GM21825 (cell line): ENCODE results near the gene FMN1.

ENCODE experiments used
- ATAC-seq: cut with Tn5 transposase; IDR thresholded peaks from one replicate; pipeline ENCODE4 v1.9.1; 2021; ENCODE audit warnings: mild to moderate bottlenecking, moderate library complexity; ENCODE audit not compliant: unreplicated experiment

Gene FMN1

DNA sequence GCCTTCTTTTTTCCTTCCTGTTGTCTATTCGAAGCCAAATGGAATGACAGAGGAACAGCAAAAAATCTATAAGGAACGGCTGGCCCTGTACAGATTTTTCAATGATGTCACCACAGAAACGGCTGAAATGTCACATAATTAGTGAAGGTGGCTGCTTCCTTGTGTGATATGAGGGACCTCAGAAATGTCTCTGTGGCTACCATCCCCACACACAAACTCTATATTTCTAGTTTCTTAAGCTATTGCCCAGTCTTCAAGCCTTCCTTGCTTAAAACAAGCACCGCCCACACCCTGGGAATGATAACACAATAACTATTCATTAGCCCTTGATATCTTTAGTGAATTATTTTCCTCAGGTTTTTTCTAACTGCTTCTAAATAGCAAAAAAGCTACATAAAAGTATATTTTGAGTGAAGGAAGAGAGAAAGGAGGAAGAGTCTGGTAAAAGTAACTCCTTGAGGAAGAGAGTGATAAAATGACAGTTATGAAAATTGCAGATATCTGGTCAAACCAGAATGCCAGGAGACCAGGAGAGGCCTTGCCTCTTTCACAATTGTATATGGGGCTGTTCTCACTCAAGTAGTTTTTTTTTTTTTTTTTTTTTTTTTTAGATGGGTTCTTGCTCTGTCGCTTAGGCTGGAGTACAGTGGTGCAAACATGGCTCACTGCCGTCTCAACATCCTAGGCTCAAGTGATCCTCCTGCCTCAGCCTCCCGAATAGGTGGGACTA lies 38.7 kb downstream of the FMN1 start:
- no peak for ATAC-seq

DNA sequence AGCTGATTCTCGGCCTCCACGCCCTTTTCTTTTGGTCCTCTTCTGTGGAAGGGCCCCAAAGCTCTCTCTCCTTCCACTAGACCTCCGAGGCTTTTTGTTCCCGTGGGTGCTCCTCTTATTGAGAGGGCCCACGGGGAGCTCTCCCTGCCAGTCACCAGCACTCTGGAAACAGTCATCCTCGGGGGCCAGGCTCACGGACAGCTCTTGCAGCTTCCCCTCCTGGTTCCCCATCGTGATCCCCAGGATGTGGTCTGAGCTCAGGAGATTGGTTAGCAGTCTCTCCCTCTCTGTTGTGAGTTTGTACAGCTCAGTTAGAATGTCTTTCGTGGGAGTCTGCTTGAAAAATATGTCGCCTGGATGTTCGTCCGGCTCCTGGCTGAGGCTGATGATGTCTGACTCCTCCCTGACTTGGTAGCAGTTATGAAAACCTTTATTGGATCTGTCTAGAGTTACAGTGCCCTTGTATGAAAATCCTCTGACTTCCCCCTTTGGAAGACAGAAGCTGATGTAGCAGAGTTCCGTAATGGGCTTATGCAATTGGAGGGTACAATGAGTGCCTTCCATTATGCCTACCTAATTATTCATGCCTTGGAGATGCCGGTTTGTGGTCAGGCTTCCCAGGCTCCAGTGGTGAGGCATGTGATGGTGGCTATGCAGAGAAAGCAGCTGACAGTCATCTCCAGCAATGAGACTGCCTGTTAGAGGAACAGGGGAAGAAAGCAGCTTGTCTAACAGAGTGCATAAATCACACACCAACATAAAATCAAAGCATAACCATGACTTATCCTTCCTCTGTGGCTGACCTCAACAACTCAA lies 40.0 kb downstream of the FMN1 start:
- no peak for ATAC-seq

DNA sequence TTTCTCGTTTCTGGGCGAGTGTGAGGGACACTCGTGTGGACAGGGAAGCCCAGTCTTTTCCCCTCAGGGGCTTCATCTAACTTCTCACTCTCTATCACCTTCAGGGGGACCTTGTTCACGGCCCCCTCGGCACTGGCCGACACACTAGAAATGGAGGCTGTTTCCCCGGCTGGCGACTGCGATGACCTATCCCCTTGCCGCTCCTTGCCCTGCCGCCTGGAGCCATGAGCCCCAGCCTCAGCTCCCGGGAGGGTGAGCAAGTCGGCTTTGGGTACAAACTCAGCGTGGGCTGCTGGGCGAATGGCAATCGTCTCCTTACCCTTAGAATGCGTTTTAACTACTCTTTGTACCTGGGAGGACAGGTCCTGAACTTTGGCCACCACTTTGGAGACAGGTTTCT lies 41.0 kb downstream of the FMN1 start:
- no peak for ATAC-seq

DNA sequence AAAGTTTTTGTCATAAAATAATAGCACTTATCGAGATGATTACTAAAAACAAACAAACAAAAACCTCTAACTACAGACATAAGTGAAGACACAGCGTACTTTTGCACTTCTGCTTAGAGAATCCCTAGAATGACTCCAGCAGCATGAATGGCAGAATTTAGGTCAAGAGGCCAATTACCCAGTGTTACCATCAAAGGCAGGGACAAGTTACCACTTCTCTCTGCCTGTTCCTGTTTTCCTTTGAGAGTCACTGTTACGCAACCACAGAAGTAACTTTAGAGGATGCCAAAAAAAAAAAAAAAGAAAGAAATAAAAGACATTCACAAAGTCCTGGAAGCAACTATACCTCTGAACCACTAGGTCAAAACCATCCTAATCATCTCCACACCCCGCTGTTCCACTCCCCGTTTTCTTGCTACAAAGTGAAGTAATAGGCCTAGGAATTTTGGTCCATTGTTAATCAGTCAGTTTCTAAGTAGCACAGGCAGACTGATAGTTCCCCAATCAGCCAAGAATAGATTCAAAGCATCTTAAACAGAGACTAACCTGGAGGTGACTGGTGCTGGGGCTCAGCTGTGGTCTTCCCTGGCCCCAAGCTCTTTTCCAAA lies 41.9 kb downstream of the FMN1 start:
- ATAC-seq = no peak

DNA sequence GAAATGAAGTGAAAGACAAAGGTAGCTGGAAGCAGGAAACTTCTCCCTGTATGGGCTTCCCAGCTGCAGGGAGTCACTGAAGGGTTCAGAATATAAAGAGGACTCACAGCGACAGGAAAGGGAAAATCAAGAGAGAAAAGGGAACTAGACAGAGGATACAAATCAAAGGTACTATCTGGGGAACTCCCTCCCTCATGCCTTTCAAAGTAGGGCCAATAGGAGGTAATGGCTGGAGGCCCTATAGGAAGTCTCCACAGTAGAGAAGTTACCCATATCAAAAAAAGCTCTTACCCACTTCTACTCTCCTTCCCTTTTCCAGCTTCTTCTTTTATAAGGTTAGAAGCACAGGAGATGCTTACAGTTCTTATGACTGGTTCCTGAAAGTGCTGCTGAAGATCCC lies 43.5 kb downstream of the FMN1 start:
- ATAC-seq = no peak

DNA sequence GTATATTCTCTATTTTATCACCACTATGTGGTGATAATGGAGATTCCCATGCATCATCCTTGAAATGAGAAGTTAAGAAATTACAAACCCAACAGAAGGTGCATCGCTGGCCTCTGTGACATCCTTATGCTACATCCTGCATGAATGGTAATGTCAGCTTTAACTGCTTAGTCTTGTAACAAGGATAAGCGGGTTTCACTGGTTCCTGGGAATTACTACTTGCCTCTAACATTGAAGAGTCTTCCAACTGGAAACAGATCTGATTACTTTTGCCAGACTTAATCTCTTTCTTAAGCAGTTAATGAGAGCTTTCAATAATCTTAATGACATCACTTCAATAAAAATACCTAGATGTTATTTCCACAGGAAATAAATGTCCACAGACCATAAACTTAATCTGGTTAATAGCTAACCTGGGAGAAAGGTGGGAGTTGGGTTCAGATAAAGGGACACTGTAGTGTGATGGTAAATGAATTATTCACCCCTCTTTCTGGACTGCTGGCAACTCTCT lies 44.0 kb downstream of the FMN1 start:
- no peak for ATAC-seq

DNA sequence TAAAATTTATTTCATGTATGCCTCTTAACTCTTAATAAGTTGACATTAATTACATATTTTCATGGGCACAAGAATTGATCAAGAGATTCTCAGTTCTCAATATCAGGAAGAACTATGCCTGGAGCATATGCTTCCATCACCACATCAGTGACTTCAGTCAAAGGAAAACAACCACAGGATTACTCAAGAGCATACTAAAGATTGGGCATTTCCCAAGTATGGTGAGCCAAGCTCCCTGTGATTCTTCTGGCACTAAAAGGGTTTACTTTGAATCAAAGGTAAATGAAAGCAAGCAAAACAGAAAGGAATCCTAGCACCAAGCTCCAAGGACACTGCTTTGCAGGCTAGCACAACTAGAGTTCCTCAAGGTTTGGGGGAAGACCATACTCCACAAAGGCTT lies 44.6 kb downstream of the FMN1 start:
- no peak for ATAC-seq

DNA sequence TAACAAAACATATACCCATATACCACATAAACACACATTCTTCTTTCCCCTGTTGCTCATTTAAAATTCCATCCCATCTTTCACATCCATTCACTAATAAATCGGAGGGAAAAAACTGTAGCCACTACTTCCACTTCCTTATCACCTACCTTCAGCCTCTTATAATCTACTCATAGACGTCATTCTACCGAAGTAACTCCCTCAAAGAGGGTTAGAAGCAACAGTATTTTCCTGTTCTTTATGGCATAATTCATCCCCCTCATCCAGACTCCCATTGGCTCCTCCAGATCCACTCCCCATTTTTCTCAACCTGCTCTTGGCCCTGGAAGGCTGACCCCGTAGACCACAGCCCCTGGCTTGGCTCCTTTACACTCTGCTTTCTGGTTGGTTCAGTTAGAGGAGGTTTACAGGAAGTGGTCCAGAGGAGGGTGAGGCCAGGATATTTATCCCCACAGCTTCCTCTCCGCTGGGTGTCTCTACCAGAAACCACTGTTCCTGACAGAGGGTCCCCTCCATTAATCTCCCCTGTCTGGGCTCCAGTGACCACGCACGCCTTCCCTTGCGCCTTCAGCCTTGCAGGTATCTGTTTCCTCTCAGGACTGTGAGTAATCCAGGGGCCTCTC lies 46.3 kb downstream of the FMN1 start:
- no peak for ATAC-seq

DNA sequence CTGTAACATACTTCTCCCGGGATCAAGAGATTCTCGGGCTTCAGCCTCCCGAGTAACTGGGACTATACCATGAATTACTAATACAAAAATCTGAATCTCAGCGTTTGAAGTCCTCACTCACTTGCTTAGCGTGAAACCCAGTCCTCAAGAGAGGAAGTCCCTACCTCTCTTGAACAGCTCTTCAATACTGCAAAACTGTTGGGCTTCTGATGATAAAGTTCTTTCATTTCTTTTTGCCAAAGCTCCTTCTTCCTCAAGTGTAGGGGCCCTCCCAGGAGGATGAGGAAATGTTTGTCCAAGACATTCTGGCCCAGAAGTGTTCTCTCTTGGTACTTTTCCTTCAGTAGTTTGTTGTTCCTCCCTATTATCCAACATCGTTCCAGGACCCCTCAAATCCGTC lies 48.5 kb downstream of the FMN1 start:
- no peak for ATAC-seq

DNA sequence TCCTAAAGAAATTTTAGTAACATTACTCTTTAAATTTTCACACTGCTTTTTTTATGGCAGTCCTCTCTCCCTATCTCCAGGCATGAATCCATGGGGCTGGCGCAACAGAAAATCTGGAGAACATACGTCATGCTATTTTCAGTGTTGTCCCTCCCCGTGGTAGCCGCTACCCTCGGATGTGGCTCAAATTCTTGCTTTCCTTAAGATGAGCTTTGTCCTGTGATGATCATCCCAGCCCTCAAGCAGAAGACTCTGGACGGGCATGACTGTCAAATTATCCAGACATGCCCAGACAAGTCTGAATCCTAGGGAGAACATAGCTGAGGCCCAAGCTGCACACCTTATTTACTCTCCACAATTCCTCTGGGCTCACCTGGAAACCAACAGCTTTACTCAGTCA lies 49.1 kb downstream of the FMN1 start:
- no peak for ATAC-seq

DNA sequence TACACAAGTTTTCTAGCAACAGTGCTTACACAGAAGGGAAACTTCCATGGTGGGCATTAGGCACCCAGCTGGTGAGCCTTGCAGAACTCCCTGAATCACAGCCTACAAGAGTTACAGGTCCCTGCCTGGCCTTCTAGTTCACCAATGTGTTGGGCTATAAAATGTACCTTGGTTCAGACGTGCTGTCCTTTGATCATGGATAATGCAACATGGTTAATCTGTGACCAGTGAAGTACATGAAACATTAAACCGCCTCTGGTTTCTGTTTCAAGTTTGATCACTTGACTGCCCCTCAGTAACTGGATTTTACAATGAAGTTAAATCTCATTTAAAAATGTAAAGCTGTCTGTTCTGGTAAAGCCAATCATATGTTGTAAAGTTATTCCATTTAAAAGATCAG lies 51.8 kb downstream of the FMN1 start:
- ATAC-seq = no peak

DNA sequence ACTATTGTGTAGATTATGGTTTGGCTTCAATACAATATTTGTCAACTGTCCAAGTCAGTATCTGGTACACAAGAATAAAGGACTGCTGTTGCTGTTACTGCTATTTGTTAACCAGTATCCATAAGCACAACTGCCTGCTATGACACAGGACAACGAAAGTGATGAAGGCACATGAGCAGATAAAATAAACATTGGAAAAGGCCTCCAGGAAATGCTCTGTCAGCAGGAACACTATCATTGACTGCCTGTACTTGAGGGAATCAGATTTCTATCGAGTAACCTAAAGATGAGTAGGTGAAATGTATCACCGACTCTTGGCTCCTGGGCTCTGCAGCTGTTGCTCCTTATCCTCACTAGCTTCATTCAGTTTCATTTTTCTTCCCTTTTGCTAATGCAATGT lies 56.5 kb downstream of the FMN1 start:
- ATAC-seq = no peak

DNA sequence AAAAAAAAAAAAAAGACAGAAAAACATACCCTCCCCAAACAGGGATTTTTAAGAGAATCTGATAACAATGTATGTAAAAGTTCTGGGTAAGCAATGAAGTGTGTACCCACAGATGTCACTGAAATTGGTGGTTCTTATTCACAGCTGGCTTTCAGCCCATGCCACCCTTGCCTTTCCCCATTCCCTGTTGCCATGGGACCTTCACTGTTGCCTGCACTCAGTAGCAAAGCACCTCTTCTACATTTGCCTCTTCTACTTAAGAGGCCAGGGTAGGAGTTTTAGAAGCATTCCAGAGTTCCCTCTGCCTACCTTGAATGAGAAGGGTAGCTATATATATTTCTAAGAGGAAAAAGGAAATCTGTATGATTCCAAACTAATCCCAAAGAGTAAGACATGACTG lies 57.4 kb downstream of the FMN1 start:
- ATAC-seq = no peak

DNA sequence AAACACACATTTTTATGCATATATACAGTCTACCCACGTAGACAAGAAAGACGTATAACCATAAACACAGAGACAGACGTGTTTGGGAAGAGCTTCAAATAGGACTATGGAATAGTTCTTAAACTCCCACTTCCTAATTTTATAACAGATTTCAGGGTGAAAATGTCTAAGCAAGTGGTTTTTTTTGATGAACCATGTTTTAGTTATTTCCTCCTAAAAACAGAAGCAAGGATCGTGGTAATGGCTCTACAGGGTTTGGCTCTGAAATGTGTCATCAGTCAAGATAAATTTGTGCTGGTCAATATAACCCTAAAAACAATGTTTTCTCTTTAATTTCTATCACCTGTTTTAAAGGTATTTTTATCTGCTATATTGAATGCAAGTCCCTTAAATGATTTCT lies 58.2 kb downstream of the FMN1 start:
- no peak for ATAC-seq

DNA sequence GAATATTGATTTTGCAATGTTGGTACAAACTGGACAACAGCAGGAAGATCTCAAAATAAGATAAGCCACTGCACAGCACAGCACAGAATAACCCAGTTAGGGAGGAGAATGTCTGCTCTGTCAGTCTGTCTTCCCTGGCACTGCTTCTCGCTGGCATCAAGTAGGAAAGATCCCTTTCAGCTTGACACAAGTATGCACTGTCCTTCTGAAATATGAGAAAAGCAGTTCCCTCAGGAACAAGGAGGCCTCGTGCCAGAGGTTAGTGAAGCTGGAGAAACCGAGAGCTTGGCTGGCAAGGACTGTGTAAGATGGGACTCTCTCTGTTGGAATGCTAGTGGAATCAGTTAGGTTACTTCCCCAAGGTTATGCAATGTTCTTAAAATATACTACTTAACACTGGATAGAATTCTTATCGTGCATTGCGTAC lies 59.1 kb downstream of the FMN1 start:
- ATAC-seq = no peak

DNA sequence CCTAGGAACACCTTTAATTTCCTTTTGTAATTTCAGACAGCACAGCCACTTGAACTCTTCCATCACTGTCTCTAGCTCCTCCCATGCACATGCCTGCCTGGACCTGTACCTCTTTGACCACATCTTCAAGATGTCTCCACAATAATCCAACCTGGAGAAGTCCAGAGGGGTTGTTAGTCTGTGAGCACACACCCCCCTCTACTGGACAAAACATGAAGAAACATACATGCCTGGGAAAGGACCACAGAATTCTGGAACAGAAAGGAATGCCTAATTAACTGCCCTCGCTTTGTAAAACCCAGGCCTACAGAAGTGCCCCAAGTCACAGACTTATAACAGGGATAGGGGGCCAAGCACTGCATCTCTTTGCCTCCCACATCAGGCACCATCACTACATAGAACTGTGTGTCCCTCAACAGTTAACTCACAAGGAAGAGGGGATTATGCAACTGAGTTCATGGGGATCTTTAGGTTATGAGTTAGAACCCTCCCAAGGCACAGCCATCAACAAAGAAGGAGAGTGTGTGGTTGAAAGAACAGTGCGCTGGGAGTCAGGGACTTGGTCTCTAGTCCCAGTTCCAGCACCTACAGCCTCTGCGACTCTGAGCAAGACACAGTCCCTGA lies 61.7 kb downstream of the FMN1 start:
- ATAC-seq = no peak

DNA sequence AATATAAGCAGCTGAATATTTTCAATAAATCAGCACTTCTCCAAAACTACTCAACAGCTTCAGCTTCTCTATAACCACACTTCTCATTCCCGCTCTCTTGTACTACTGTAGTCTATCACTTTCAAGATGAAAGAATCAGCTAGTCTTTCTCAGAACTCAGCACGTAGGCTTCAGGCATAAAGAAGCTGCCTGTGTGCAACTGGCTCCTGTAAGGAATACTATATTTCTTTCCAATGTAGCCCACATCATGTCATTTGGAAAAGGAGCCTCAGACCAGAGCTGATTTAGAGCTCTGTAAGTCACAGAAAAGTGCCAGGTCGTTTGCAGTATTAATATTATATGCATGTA lies 62.3 kb downstream of the FMN1 start:
- ATAC-seq = no peak

DNA sequence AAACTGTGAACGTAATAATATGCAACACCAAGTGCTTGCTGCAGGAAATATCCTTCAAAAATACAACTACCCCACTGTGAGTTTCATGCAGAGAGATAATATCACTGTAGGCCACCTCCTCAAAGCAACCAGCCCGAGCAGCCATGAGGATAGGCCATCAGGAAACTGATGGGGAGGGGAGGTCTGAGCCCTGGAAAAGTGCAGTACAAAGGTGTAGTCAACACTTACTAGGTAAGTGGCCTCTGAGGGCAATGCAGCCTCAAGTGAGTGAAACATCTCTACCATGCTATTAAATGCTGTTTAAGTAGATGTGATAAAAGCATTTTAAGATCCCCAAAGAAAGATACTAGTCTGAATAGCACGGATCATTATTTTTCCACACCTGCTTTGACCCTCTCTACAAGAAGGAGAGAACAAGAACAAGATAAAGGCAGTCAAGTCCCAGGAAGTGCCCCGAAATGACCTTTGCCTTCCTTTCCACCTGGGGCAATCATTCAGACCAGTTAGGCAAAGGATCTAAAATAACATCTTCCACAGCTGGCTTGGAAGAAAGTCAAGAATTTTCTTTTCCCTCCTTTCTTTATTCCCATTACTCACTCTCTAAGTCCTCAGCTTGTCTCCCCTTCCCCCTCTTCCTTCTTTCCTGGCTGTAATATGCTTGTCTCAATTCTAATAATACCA lies 62.8 kb downstream of the FMN1 start:
- ATAC-seq = no peak

DNA sequence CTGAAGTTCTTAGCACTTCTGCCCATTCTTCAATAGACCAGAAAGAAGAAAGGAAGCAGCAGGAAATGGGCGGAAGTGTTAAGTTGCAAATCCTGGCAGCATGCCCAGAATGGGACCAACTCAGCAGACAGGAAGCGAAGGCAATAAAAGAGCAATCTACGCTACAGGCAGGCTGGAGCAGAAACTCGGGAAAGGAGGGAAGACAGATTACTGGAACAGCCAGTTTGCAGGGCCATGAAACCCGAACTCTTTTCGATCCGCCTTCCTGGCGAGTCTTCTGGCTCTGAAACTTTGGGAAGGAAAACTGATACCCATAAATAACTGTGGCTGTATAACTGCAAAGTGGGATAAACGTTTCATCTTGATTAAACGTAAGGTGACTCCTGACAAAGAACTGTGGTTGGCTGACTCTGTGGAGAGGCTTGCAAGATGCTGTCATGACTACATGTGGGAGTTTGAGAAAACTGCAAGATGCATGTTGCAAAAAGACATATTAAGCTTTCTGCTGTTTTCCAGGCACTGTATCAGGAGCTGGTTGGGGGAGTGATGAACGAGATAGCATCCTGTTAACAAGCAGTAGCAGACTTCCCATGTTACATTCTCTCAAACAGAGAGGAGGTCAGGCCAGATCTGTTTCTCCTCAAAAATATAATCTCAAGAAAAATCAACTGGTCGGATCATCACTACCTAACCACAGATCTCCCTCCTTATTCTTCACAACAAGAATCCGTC lies 67.8 kb downstream of the FMN1 start:
- ATAC-seq = no peak
